ENCODE measurements around the gene LSM5. TPM values are rescaled to one million over a fixed set of nuclear protein-coding genes. Genes with fewer than 3 reads are reported as not detected.

LSM5 gene
- total RNA-seq, 1 experiment from 2014 or later = 108 TPM

GRCh38 chr7:32477649-32477980 is 12.6 kb downstream of the LSM5 start:
- no peak overlapping the region for H2BK120ac ChIP-seq (ENCODE audit: low read depth, low read length, poor library complexity, severe bottlenecking)
- no peak overlapping the region for H2BK15ac ChIP-seq (ENCODE audit: low read depth, low read length)
- no peak overlapping the region for H3K56ac ChIP-seq (ENCODE audit: insufficient read length, low read depth, low read length)
- Mint-ChIP-seq H3K4me1 (no peaks in the 10 kb centered on the region), H3K36me3 (ENCODE audit: insufficient read depth in 1 of 3, low read depth in 3 of 3) (no peaks in the 10 kb centered on the region), H3K9me3 (no peaks in the 10 kb centered on the region), H3K4me3 (no peak overlapping the region), H3K27me3 (ENCODE audit: low read depth) (no peaks in the 10 kb centered on the region), H3K27ac (no peak overlapping the region; a peak in 1 of 7 replicates)
- H3K79me2 ChIP-seq (ENCODE audit: insufficient read depth, low read length) = no peaks in the 10 kb centered on the region
- no peak overlapping the region for H3K4me2 ChIP-seq (ENCODE audit: insufficient read depth, insufficient read length, low read length)
- no peak overlapping the region for H3K27ac ChIP-seq (ENCODE audit: insufficient read length, low read depth, low read length)
- no peak overlapping the region for H3T11ph ChIP-seq (ENCODE audit: low read length)
- no peak overlapping the region for H2AK5ac ChIP-seq (ENCODE audit: insufficient read length, low read length)
- no peaks in the 10 kb centered on the region for H3K23me2 ChIP-seq (ENCODE audit: insufficient read length, low read depth, low read length, poor library complexity, severe bottlenecking)
- no peaks in the 10 kb centered on the region for H3K4me1 ChIP-seq (ENCODE audit: insufficient read depth, low read length)
- H3K14ac ChIP-seq (ENCODE audit: insufficient read depth, low read length) = no peak overlapping the region
- H3K4ac ChIP-seq (ENCODE audit: low read depth, low read length) = no peak overlapping the region
- no peak overlapping the region for H2BK12ac ChIP-seq (ENCODE audit: insufficient read length, low read depth, low read length)
- WGBS (ENCODE audit: extremely low coverage, insufficient read length, low lambda C conversion rate) = no CpG with 5 or more reads among the region's 1 CpG
- no peaks in the 10 kb centered on the region for H3K9me3 ChIP-seq (ENCODE audit: control insufficient read depth, low read depth, low read length)
- no peak overlapping the region for H3K23ac ChIP-seq (ENCODE audit: insufficient read length, low read depth, low read length)
- no peak overlapping the region for H2BK20ac ChIP-seq (ENCODE audit: low read depth, low read length, poor library complexity, severe bottlenecking)
- peaks cover 3% of the 10 kb centered on the region for H4K20me1 ChIP-seq (ENCODE audit: control insufficient read depth, insufficient read depth, insufficient read length)
- no peak overlapping the region for H4K91ac ChIP-seq (ENCODE audit: insufficient read length, low read depth, low read length)
- H3K18ac ChIP-seq (ENCODE audit: insufficient read length, low read depth, low read length) = no peak overlapping the region
- no peaks in the 10 kb centered on the region for H3K79me1 ChIP-seq (ENCODE audit: insufficient read depth, low read depth, low read length, poor library complexity, severe bottlenecking)
- no peak overlapping the region for H3K9ac ChIP-seq (ENCODE audit: extremely low read depth, insufficient read length, low read length)
- H3K27me3 ChIP-seq (ENCODE audit: insufficient read depth, low read length) = no peaks in the 10 kb centered on the region
- no peak for DNase-seq
- H2AFZ ChIP-seq (ENCODE audit: low read length) = no peak overlapping the region
- H2BK5ac ChIP-seq (ENCODE audit: insufficient read length, low read length) = no peak overlapping the region
- TF ChIP-seq CTCF (conservative IDR thresholded peaks at IDR 0.05) = no peak
- no peak overlapping the region for H4K8ac ChIP-seq (replicated peaks; ENCODE audit: insufficient read length, low read depth, low read length)
- no peak overlapping the region for H4K5ac ChIP-seq (ENCODE audit: insufficient read length, low read depth, low read length)

Measured in H9 (cell line).